GM23338 (cell line): ENCODE data around the gene CPTP. TPM values are rescaled to one million over a fixed set of nuclear protein-coding genes. Genes with fewer than 3 reads are reported as not detected.

Experiments used
- ATAC-seq: fragments of 200-7000 bp; cut with Tn5 transposase; 3 replicates; pipeline ENCODE4 v1.9.1; 2020
- DNase-seq: peaks from one replicate; pipeline ENCODE4 v3.0.0-alpha.2; 2015; ENCODE audit warnings: low spot score
- H2AFZ ChIP-seq: fragments of 200-600 bp; sonication (generic); 2 replicates; pipeline ENCODE4 v1.8.0; 2016; ENCODE audit warnings: antibody characterized with exemption, mild to moderate bottlenecking, moderate library complexity
- H3F3A ChIP-seq: fragments of 200-600 bp; sonication (generic); replicated peaks from 2 replicates; pipeline ENCODE4 v1.8.0; 2017; ENCODE audit warnings: antibody characterized with exemption, mixed run types, low read depth
- H3K27ac ChIP-seq: fragments of 200-600 bp; sonication (generic); 2 replicates; pipeline ENCODE4 v1.6.1; 2016; ENCODE audit warnings: low read depth
- H3K27me3 ChIP-seq: fragments of 200-600 bp; sonication (generic); 2 replicates; pipeline ENCODE4 v1.8.0; 2016; ENCODE audit warnings: mild to moderate bottlenecking, mixed run types, moderate library complexity; ENCODE audit not compliant: insufficient read depth
- H3K36me3 ChIP-seq: fragments of 200-600 bp; sonication (generic); 2 replicates; pipeline ENCODE4 v1.8.0; 2016; ENCODE audit warnings: mild to moderate bottlenecking; ENCODE audit not compliant: insufficient read depth
- H3K4me1 ChIP-seq: fragments of 200-600 bp; sonication (generic); 2 replicates; pipeline ENCODE4 v1.8.0; 2016; ENCODE audit warnings: mild to moderate bottlenecking, moderate library complexity; ENCODE audit not compliant: insufficient read depth
- H3K4me2 ChIP-seq: fragments of 200-600 bp; sonication (generic); 2 replicates; pipeline ENCODE4 v1.7.1; 2017; ENCODE audit warnings: mixed run types
- H3K4me3 ChIP-seq: fragments of 200-600 bp; sonication (generic); 2 replicates; pipeline ENCODE4 v1.6.1; 2016; ENCODE audit warnings: mixed run types
- H3K79me2 ChIP-seq: fragments of 200-600 bp; sonication (generic); replicated peaks from 2 replicates; pipeline ENCODE4 v1.8.0; 2017; ENCODE audit warnings: mild to moderate bottlenecking; ENCODE audit not compliant: insufficient read depth
- H3K9me2 ChIP-seq: fragments of 200-600 bp; sonication (generic); 2 replicates; pipeline ENCODE4 v1.8.0; 2017; ENCODE audit not compliant: insufficient read depth
- H4K20me1 ChIP-seq: fragments of 200-600 bp; sonication (generic); replicated peaks from 2 replicates; pipeline ENCODE4 v1.8.0; 2017; ENCODE audit warnings: mild to moderate bottlenecking; ENCODE audit not compliant: insufficient read depth
- H3K27ac Mint-ChIP-seq: 2 replicates; pipeline ENCODE4 v1.8.0; 2020; ENCODE audit warnings: inconsistent platforms, mild to moderate bottlenecking, moderate library complexity, mixed read lengths
- H3K27me3 Mint-ChIP-seq: 3 replicates; pipeline ENCODE4 v1.8.0; 2022; ENCODE audit warnings: low read depth, mild to moderate bottlenecking, moderate library complexity, mixed read lengths, inconsistent platforms; ENCODE audit not compliant: insufficient read depth, poor library complexity
- H3K36me3 Mint-ChIP-seq: 3 replicates; pipeline ENCODE4 v1.8.0; 2021; ENCODE audit warnings: low read depth, mild to moderate bottlenecking, inconsistent platforms, moderate library complexity, mixed read lengths
- H3K4me1 Mint-ChIP-seq: 3 replicates; pipeline ENCODE4 v1.8.0; 2020; ENCODE audit warnings: mild to moderate bottlenecking, inconsistent platforms, mixed read lengths
- H3K4me3 Mint-ChIP-seq: 3 replicates; pipeline ENCODE4 v1.8.0; 2021; ENCODE audit warnings: moderate library complexity, mild to moderate bottlenecking, inconsistent platforms, mixed read lengths
- H3K9me3 Mint-ChIP-seq: 3 replicates; pipeline ENCODE4 v1.8.0; 2020; ENCODE audit warnings: moderate library complexity, mild to moderate bottlenecking, inconsistent platforms, mixed read lengths
- EZH2 ChIP-seq: fragments of 200-600 bp; sonication (generic); IDR thresholded peaks from one replicate; pipeline ENCODE4 v1.8.0; 2017; ENCODE audit warnings: antibody characterized with exemption, mild to moderate bottlenecking, low read depth; ENCODE audit not compliant: unreplicated experiment
- NANOG ChIP-seq: IDR thresholded peaks from 2 replicates; pipeline ENCODE4 v1.6.1; 2016; ENCODE audit warnings: antibody characterized with exemption, borderline replicate concordance
- POLR2AphosphoS5 ChIP-seq: IDR thresholded peaks from 2 replicates; pipeline ENCODE4 v1.6.1; 2016; ENCODE audit warnings: antibody characterized with exemption, low read depth
- STAT1 ChIP-seq: IDR thresholded peaks from one replicate; pipeline ENCODE4 v1.6.1; 2016; ENCODE audit warnings: antibody characterized with exemption; ENCODE audit not compliant: unreplicated experiment
- ZNF114 ChIP-seq: fragments of 250-450 bp; sonication (Bioruptor Pico); IDR thresholded peaks from 2 replicates; pipeline ENCODE4 v1.5.0; 2020; ENCODE audit warnings: mild to moderate bottlenecking, moderate library complexity
- ZNF331 ChIP-seq: fragments of 250-450 bp; sonication (Bioruptor Pico); IDR thresholded peaks from 2 replicates; pipeline ENCODE4 v1.5.0; 2020; ENCODE audit warnings: low read depth, mild to moderate bottlenecking, moderate library complexity
- polyA plus RNA-seq: library from polyadenylated mRNA; unstranded; fragments of >200 nt; fragmentation: Nextera tagmentation; extraction: Ambion mirVana; gene quantifications from 2 replicates; pipeline ENCODE4 v1.2.1, GENCODE V29; 2016
- total RNA-seq: library from RNA; depleted of rRNA; stranded (reverse); fragments of >200 nt; shearing (Covaris generic); gene quantifications from 2 replicates; pipeline ENCODE4 v1.2.3, GENCODE V29; 2014
- TF ChIP-seq, protein P1 (sequence below), 2 experiments: fragments of 200-600 bp in 1 of 2; sonication (generic) in 1 of 2; conservative IDR thresholded peaks; 2 replicates each; pipeline versions ENCODE4 v1.5.1 to v1.6.1; 2016 to 2017; ENCODE audit warnings: antibody characterized with exemption in 2 of 2, low read depth in 2 of 2, mild to moderate bottlenecking in 2 of 2, moderate library complexity in 1 of 2
- TF ChIP-seq, protein P2 (sequence below): IDR thresholded peaks from one replicate; pipeline ENCODE4 v1.6.1; 2018; ENCODE audit warnings: antibody characterized with exemption; ENCODE audit not compliant: unreplicated experiment
- TF ChIP-seq, protein P3 (sequence below): fragments of 250-450 bp; sonication (Bioruptor Pico); IDR thresholded peaks from 2 replicates; pipeline ENCODE4 v1.5.0; 2020; ENCODE audit warnings: mild to moderate bottlenecking, moderate library complexity

The CPTP gene
- total and polyA plus RNA-seq, 2 experiments from 2014 or later = 8.1 to 13.5 TPM

DNA sequence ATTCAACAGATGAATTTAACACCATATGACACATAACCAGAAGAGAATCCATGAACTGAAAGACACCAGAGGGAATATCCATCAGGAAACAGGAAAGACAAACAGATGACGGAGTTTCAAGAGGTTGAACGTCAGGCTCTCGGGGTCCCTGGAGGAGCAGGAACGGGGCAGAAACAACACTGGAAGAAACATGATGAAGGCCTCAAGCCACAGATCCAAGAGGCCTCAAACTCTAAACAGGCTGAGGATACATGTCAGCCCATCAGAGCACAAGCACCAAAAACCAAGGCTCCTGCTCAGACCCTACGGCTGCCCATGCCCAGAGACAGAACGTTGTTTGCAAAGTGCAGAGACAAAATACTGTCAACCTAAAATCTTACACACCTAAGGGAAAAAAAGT lies 7.2 kb upstream of the CPTP start (continued):
- TF ChIP-seq, protein P1, sequence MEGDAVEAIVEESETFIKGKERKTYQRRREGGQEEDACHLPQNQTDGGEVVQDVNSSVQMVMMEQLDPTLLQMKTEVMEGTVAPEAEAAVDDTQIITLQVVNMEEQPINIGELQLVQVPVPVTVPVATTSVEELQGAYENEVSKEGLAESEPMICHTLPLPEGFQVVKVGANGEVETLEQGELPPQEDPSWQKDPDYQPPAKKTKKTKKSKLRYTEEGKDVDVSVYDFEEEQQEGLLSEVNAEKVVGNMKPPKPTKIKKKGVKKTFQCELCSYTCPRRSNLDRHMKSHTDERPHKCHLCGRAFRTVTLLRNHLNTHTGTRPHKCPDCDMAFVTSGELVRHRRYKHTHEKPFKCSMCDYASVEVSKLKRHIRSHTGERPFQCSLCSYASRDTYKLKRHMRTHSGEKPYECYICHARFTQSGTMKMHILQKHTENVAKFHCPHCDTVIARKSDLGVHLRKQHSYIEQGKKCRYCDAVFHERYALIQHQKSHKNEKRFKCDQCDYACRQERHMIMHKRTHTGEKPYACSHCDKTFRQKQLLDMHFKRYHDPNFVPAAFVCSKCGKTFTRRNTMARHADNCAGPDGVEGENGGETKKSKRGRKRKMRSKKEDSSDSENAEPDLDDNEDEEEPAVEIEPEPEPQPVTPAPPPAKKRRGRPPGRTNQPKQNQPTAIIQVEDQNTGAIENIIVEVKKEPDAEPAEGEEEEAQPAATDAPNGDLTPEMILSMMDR (conservative IDR thresholded peaks at IDR 0.05; ENCODE audit: low read depth in 2 of 2) = no peak
- TF ChIP-seq EZH2 (no peak), STAT1 (no peak), ZNF114 (no peak)
- TF ChIP-seq, protein P2, sequence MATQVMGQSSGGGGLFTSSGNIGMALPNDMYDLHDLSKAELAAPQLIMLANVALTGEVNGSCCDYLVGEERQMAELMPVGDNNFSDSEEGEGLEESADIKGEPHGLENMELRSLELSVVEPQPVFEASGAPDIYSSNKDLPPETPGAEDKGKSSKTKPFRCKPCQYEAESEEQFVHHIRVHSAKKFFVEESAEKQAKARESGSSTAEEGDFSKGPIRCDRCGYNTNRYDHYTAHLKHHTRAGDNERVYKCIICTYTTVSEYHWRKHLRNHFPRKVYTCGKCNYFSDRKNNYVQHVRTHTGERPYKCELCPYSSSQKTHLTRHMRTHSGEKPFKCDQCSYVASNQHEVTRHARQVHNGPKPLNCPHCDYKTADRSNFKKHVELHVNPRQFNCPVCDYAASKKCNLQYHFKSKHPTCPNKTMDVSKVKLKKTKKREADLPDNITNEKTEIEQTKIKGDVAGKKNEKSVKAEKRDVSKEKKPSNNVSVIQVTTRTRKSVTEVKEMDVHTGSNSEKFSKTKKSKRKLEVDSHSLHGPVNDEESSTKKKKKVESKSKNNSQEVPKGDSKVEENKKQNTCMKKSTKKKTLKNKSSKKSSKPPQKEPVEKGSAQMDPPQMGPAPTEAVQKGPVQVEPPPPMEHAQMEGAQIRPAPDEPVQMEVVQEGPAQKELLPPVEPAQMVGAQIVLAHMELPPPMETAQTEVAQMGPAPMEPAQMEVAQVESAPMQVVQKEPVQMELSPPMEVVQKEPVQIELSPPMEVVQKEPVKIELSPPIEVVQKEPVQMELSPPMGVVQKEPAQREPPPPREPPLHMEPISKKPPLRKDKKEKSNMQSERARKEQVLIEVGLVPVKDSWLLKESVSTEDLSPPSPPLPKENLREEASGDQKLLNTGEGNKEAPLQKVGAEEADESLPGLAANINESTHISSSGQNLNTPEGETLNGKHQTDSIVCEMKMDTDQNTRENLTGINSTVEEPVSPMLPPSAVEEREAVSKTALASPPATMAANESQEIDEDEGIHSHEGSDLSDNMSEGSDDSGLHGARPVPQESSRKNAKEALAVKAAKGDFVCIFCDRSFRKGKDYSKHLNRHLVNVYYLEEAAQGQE = no peak

DNA sequence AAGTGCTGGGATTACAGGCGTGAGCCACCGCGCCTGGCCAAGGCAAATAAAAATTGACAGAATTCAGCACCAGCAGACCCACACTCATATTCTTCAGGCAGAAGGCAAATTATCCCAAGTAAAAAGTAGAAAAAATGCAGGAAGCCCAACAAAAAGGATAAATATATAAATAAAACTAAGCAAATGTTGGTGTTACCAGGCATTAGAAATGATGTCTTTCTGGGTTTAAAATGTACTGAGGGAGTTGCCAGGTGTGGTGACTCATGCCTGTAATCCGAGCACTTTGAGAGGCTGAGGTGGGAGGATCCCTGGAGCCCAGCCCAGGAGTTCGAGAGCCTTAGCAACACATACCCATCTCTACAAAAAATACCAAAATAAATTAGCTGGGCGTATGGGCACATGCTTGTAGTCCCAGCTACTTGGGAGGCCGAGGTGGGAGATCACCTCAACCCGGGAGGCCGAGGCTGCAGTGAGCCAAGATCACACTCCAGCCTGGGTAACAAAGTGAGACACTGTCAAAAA lies 6.4 kb upstream of the CPTP start:
- H3K4me1 ChIP-seq = peaks cover 7% of the 10 kb centered on the region; the same call in 1 of the 2 replicates
- H3K36me3 ChIP-seq = 0 out of 2 replicates have a peak, but pooled peaks cover under 1% of the 10 kb centered on the region
- Mint-ChIP-seq H3K4me1 (peaks cover 24% of the 10 kb centered on the region), H3K27me3 (peaks cover 31% of the 10 kb centered on the region), H3K27ac (no peak overlapping the region), H3K9me3 (no peaks in the 10 kb centered on the region; the same call in 2 of the 3 replicates), H3K36me3 (peaks cover 57% of the 10 kb centered on the region), H3K4me3 (no peak overlapping the region)
- H3K79me2 ChIP-seq = peaks cover 65% of the 10 kb centered on the region
- H3K9me2 ChIP-seq = no peaks in the 10 kb centered on the region
- H3K4me3 ChIP-seq = no peak overlapping the region
- ATAC-seq = peak; percentile 18
- H3K27ac ChIP-seq = peak overlapping the region; percentile 87
- H3K4me2 ChIP-seq = no peak overlapping the region
- H4K20me1 ChIP-seq = peaks cover 26% of the 10 kb centered on the region
- DNase-seq = peak; percentile 37
- H3F3A ChIP-seq = peaks cover 13% of the 10 kb centered on the region; the same call in 1 of the 2 replicates
- no peaks in the 10 kb centered on the region for H3K27me3 ChIP-seq
- no peak overlapping the region for H2AFZ ChIP-seq
- TF ChIP-seq POLR2AphosphoS5 (no peak), STAT1 (no peak), ZNF331 (CRISPR knock-in tag) (no peak), NANOG (no peak)
- TF ChIP-seq, protein P3, sequence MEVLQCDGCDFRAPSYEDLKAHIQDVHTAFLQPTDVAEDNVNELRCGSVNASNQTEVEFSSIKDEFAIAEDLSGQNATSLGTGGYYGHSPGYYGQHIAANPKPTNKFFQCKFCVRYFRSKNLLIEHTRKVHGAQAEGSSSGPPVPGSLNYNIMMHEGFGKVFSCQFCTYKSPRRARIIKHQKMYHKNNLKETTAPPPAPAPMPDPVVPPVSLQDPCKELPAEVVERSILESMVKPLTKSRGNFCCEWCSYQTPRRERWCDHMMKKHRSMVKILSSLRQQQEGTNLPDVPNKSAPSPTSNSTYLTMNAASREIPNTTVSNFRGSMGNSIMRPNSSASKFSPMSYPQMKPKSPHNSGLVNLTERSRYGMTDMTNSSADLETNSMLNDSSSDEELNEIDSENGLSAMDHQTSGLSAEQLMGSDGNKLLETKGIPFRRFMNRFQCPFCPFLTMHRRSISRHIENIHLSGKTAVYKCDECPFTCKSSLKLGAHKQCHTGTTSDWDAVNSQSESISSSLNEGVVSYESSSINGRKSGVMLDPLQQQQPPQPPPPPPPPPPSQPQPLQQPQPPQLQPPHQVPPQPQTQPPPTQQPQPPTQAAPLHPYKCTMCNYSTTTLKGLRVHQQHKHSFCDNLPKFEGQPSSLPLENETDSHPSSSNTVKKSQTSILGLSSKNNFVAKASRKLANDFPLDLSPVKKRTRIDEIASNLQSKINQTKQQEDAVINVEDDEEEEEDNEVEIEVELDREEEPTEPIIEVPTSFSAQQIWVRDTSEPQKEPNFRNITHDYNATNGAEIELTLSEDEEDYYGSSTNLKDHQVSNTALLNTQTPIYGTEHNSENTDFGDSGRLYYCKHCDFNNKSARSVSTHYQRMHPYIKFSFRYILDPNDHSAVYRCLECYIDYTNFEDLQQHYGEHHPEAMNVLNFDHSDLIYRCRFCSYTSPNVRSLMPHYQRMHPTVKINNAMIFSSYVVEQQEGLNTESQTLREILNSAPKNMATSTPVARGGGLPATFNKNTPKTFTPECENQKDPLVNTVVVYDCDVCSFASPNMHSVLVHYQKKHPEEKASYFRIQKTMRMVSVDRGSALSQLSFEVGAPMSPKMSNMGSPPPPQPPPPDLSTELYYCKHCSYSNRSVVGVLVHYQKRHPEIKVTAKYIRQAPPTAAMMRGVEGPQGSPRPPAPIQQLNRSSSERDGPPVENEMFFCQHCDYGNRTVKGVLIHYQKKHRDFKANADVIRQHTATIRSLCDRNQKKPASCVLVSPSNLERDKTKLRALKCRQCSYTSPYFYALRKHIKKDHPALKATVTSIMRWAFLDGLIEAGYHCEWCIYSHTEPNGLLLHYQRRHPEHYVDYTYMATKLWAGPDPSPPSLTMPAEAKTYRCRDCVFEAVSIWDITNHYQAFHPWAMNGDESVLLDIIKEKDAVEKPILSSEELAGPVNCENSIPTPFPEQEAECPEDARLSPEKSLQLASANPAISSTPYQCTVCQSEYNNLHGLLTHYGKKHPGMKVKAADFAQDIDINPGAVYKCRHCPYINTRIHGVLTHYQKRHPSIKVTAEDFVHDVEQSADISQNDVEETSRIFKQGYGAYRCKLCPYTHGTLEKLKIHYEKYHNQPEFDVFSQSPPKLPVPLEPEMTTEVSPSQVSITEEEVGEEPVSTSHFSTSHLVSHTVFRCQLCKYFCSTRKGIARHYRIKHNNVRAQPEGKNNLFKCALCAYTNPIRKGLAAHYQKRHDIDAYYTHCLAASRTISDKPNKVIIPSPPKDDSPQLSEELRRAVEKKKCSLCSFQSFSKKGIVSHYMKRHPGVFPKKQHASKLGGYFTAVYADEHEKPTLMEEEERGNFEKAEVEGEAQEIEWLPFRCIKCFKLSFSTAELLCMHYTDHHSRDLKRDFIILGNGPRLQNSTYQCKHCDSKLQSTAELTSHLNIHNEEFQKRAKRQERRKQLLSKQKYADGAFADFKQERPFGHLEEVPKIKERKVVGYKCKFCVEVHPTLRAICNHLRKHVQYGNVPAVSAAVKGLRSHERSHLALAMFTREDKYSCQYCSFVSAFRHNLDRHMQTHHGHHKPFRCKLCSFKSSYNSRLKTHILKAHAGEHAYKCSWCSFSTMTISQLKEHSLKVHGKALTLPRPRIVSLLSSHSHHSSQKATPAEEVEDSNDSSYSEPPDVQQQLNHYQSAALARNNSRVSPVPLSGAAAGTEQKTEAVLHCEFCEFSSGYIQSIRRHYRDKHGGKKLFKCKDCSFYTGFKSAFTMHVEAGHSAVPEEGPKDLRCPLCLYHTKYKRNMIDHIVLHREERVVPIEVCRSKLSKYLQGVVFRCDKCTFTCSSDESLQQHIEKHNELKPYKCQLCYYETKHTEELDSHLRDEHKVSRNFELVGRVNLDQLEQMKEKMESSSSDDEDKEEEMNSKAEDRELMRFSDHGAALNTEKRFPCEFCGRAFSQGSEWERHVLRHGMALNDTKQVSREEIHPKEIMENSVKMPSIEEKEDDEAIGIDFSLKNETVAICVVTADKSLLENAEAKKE (CRISPR knock-in tag) = no peak
- TF ChIP-seq, protein P2 = no peak
